ACC112 (cell line): Measurements from ENCODE around the gene NR2C1.

Source experiments
- H2AFZ ChIP-seq: fragments of 200-600 bp; sonication (generic); one replicate; pipeline ENCODE4 v1.6.0; 2017; ENCODE audit warnings: antibody characterized with exemption, low read length; ENCODE audit not compliant: unreplicated experiment
- H3K27ac ChIP-seq: fragments of 200-600 bp; sonication (generic); 2 replicates; pipeline ENCODE4 v1.5.1; 2014; ENCODE audit warnings: low read depth, mild to moderate bottlenecking, antibody characterized with exemption, low read length, moderate library complexity
- H3K27me3 ChIP-seq: fragments of 200-600 bp; sonication (generic); 2 replicates; pipeline ENCODE4 v1.6.1; 2014; ENCODE audit warnings: mild to moderate bottlenecking, antibody characterized with exemption, low read length, moderate library complexity, mixed read lengths; ENCODE audit not compliant: insufficient read depth
- H3K36me3 ChIP-seq: fragments of 200-600 bp; sonication (generic); 2 replicates; pipeline ENCODE4 v1.6.1; 2016; ENCODE audit warnings: mild to moderate bottlenecking, antibody characterized with exemption, low read length, moderate library complexity, mixed read lengths; ENCODE audit not compliant: insufficient read depth
- H3K4me1 ChIP-seq: fragments of 200-600 bp; sonication (generic); one replicate; pipeline ENCODE4 v1.6.1; 2016; ENCODE audit warnings: low read length, mixed read lengths; ENCODE audit not compliant: insufficient read depth, unreplicated experiment, control insufficient read depth
- H3K4me3 ChIP-seq: fragments of 200-600 bp; sonication (generic); 2 replicates; pipeline ENCODE4 v1.5.1; 2014; ENCODE audit warnings: mild to moderate bottlenecking, low read depth, low read length
- H3K79me2 ChIP-seq: fragments of 200-600 bp; sonication (generic); one replicate; pipeline ENCODE4 v1.6.0; 2016; ENCODE audit warnings: low read length; ENCODE audit not compliant: control insufficient read depth, unreplicated experiment, insufficient read depth

The NR2C1 gene

GRCh38 chr12:94970560-94970959, 102.9 kb downstream of the NR2C1 start:
- H3K4me1 ChIP-seq: no peaks in the 10 kb centered on the region

More at GRCh38 chr12:94970560-94970959, 102.9 kb downstream of the NR2C1 start:
- Histone ChIP-seq H3K36me3 (peaks cover 6% of the 10 kb centered on the region; the same call in 1 of the 2 replicates), H3K4me3 (no peak overlapping the region), H2AFZ (no peak overlapping the region), H3K27me3 (no peaks in the 10 kb centered on the region), H3K79me2 (no peaks in the 10 kb centered on the region), H3K27ac (no peak overlapping the region)
